OCI-LY7 (cell line): ENCODE results near the gene ABCA4. TPM values are rescaled to one million over a fixed set of nuclear protein-coding genes. Genes with fewer than 3 reads are reported as not detected.

ENCODE experiments used
- BruUV-seq: library from RNA; stranded (reverse); fragments of 400-500 nt; replicated peaks from 2 replicates; lab custom pipeline; 2021; lab: Mats Ljungman, UMichigan
- CTCF ChIA-PET: fragments of 300-600 bp; sonication (Branson Sonifier 250); formaldehyde crosslinking; loops from one replicate; lab custom pipeline; 2022; ENCODE audit warnings: antibody characterized with exemption; ENCODE audit not compliant: unreplicated experiment; lab: Charles Lee
- POLR2A ChIA-PET: fragments of 300-600 bp; sonication (Branson Sonifier 250); formaldehyde crosslinking; loops from one replicate; lab custom pipeline; 2022; ENCODE audit warnings: antibody characterized with exemption; lab: Charles Lee
- DNase-seq: peaks from one replicate; pipeline ENCODE4 v3.0.0-alpha.2; 2015; ENCODE audit warnings: low spot score
- H2AFZ ChIP-seq: fragments of 200-600 bp; sonication (generic), shearing (Covaris generic); 2 replicates; pipeline ENCODE4 v1.6.1; 2014; ENCODE audit warnings: mild to moderate bottlenecking, antibody characterized with exemption, low read length, moderate library complexity
- H3K27ac ChIP-seq: fragments of 200-600 bp; sonication (generic); 2 replicates; pipeline ENCODE4 v1.5.1; 2014; ENCODE audit warnings: mixed run types, low read depth, mild to moderate bottlenecking, moderate library complexity, low read length, inconsistent platforms; ENCODE audit not compliant: poor library complexity, severe bottlenecking
- H3K36me3 ChIP-seq: fragments of 200-600 bp; sonication (generic); 2 replicates; pipeline ENCODE4 v1.6.1; 2014; ENCODE audit warnings: mild to moderate bottlenecking, antibody characterized with exemption, low read length, moderate library complexity, mixed read lengths; ENCODE audit not compliant: insufficient read depth
- H3K4me1 ChIP-seq: fragments of 200-600 bp; sonication (generic); 2 replicates; pipeline ENCODE4 v1.5.1; 2014; ENCODE audit warnings: mild to moderate bottlenecking, low read length; ENCODE audit not compliant: insufficient read depth, poor library complexity, severe bottlenecking
- H3K4me2 ChIP-seq: fragments of 200-600 bp; sonication (generic); 2 replicates; pipeline ENCODE4 v1.6.1; 2014; ENCODE audit warnings: mild to moderate bottlenecking, low read length
- H3K4me3 ChIP-seq: fragments of 200-600 bp; sonication (generic); 2 replicates; pipeline ENCODE4 v1.5.1; 2014; ENCODE audit warnings: mild to moderate bottlenecking, low read depth, low read length; ENCODE audit not compliant: poor library complexity, severe bottlenecking
- H3K79me2 ChIP-seq: fragments of 200-600 bp; sonication (generic); 2 replicates; pipeline ENCODE4 v1.6.1; 2016; ENCODE audit warnings: low read depth, mild to moderate bottlenecking, low read length, moderate library complexity, mixed read lengths; ENCODE audit not compliant: insufficient read depth
- H3K9me2 ChIP-seq: fragments of 200-600 bp; sonication (generic); 2 replicates; pipeline ENCODE4 v1.6.1; 2016; ENCODE audit warnings: mild to moderate bottlenecking, low read length, mixed read lengths; ENCODE audit not compliant: insufficient read depth
- H3K9me3 ChIP-seq: fragments of 200-600 bp; sonication (generic); 2 replicates; pipeline ENCODE4 v1.6.1; 2014; ENCODE audit warnings: mild to moderate bottlenecking, mixed run types, low read length, mixed read lengths
- H4K20me1 ChIP-seq: fragments of 200-600 bp; sonication (generic); 2 replicates; pipeline ENCODE4 v1.6.1; 2014; ENCODE audit warnings: mild to moderate bottlenecking, antibody characterized with exemption, low read length, moderate library complexity, mixed read lengths; ENCODE audit not compliant: insufficient read depth
- CTCF ChIP-seq: fragments of 200-600 bp; sonication (generic); conservative IDR thresholded peaks from 2 replicates; pipeline ENCODE4 v1.5.1; 2014; ENCODE audit warnings: mild to moderate bottlenecking, antibody characterized with exemption, low read length, moderate library complexity, mixed read lengths
- EZH2phosphoT487 ChIP-seq: fragments of 200-600 bp; sonication (generic); IDR thresholded peaks from 2 replicates; pipeline ENCODE4 v1.6.1; 2018; ENCODE audit warnings: low read depth, borderline replicate concordance, mild to moderate bottlenecking, mixed run types, antibody characterized with exemption, low read length, moderate library complexity, mixed read lengths
- intact Hi-C: fragments of 100-400 bp; cut with micrococcal nuclease; formaldehyde crosslinking; loops from one replicate; pipeline ENCODE4 v1.10.0; 2022; ENCODE audit not compliant: unreplicated experiment
- total RNA-seq, 2 experiments: library from RNA; depleted of rRNA in 1 of 2; stranded (reverse); fragments of >200 nt in 1 of 2; shearing (Covaris generic) in 1 of 2; gene quantifications; 2 replicates each; pipeline ENCODE4 v1.2.3, GENCODE V29; 2014 to 2022

ABCA4 gene
- total RNA-seq, 2 experiments from 2014 or later = not detected

GRCh38 chr1:94101613-94102525 lies 19.1 kb downstream of the ABCA4 start:
- Histone ChIP-seq H2AFZ (no peak overlapping the region), H3K36me3 (no peaks in the 10 kb centered on the region), H4K20me1 (no peaks in the 10 kb centered on the region), H3K4me3 (no peak overlapping the region), H3K27ac (no peak overlapping the region), H3K4me2 (no peak overlapping the region), H3K9me3 (no peaks in the 10 kb centered on the region), H3K9me2 (no peaks in the 10 kb centered on the region), H3K79me2 (no peaks in the 10 kb centered on the region), H3K4me1 (no peaks in the 10 kb centered on the region)
- BruUV-seq = no TSS peak
- ChIA-PET POLR2A (interaction anchor here (0.6 to 1.0 kb wide), 2 partner anchors 13 to 547 kb away, joined by 3 to 5 read pairs; no protein-coding TSS in a partner anchor), CTCF (no interaction called here)
- intact Hi-C loops = no loop called here
- no peak for DNase-seq
- no peak for TF ChIP-seq EZH2phosphoT487
- TF ChIP-seq CTCF = no peak

- TF ChIP-seq EZH2phosphoT487 (no peak), CTCF (no peak)
- no peak overlapping the region for H3K4me3 ChIP-seq
- H3K4me1 ChIP-seq = no peaks in the 10 kb centered on the region
- H3K9me3 ChIP-seq = no peaks in the 10 kb centered on the region
- H2AFZ ChIP-seq = no peak overlapping the region
- no peaks in the 10 kb centered on the region for H3K9me2 ChIP-seq
- BruUV-seq = no TSS peak
- POLR2A ChIA-PET = interaction anchor here (1.0 kb wide), 1 partner anchor 12 kb away, joined by 5 read pairs; no protein-coding TSS in a partner anchor
- CTCF ChIA-PET = no interaction called here
- H3K36me3 ChIP-seq = no peaks in the 10 kb centered on the region
- intact Hi-C loops = no loop called here
- DNase-seq = no peak
- no peaks in the 10 kb centered on the region for H3K79me2 ChIP-seq
- no peak overlapping the region for H3K27ac ChIP-seq
- H4K20me1 ChIP-seq = no peaks in the 10 kb centered on the region
- H3K4me2 ChIP-seq = no peak overlapping the region
Observed at GRCh38 chr1:94100785-94101612, 19.9 kb downstream of the ABCA4 start.
